Measurements from ENCODE around the gene CLDN18.

GRCh38 chr3:137978328-137978727 is 31.6 kb upstream of the CLDN18 start:
- TF ChIP-seq CTCF (IDR thresholded peaks at IDR 0.05; ENCODE audit: low read length) (no peak), EZH2 (IDR thresholded peaks at IDR 0.05; ENCODE audit: borderline replicate concordance, low read length) (no peak)
